GM19372 (cell line): Measurements from ENCODE around the gene CABYR.

Experiments used
- ATAC-seq: cut with Tn5 transposase; IDR thresholded peaks from one replicate; pipeline ENCODE4 v1.9.1; 2021; ENCODE audit warnings: mild to moderate bottlenecking, low read depth, moderate library complexity; ENCODE audit not compliant: unreplicated experiment

CABYR gene

GRCh38 chr18:24188120-24188519 is 49.3 kb downstream of the CABYR start:
- no peak for ATAC-seq

GRCh38 chr18:24189007-24189528 is 50.2 kb downstream of the CABYR start:
- ATAC-seq, result peak; percentile 58

GRCh38 chr18:24189664-24190346 is 50.9 kb downstream of the CABYR start:
- no peak for ATAC-seq

GRCh38 chr18:24190590-24190989 is 51.7 kb downstream of the CABYR start:
- ATAC-seq, result no peak

GRCh38 chr18:24195296-24196053 is 56.6 kb downstream of the CABYR start:
- no peak for ATAC-seq

- no peak for ATAC-seq
These were observed 57.9 kb downstream of the CABYR start for GRCh38 chr18:24196764-24197163.

GRCh38 chr18:24197412-24197811 is 58.5 kb downstream of the CABYR start:
- ATAC-seq, result no peak

- ATAC-seq, result no peak
These were observed 59.6 kb downstream of the CABYR start for GRCh38 chr18:24198461-24198860.

GRCh38 chr18:24199372-24199962 is 60.6 kb downstream of the CABYR start:
- ATAC-seq, result no peak

- no peak for ATAC-seq
These were observed 61.8 kb downstream of the CABYR start for GRCh38 chr18:24200494-24201290.

GRCh38 chr18:24201699-24202687 is 63.1 kb downstream of the CABYR start:
- no peak for ATAC-seq

GRCh38 chr18:24204904-24205303 is 66.0 kb downstream of the CABYR start:
- ATAC-seq, result no peak

- no peak for ATAC-seq
These were observed 69.6 kb downstream of the CABYR start for GRCh38 chr18:24208270-24209035.

GRCh38 chr18:24209558-24209957 is 70.7 kb downstream of the CABYR start:
- ATAC-seq, result no peak
